Mesendoderm (in vitro differentiated cells): ENCODE results near the gene RBMS3.

Source experiments
- DNase-seq: peaks from one replicate; pipeline ENCODE4 v3.0.0; 2013
- H2AK5ac ChIP-seq: 2 replicates; pipeline ENCODE4 v1.6.1; 2013; ENCODE audit warnings: low read length, inconsistent platforms
- H2BK120ac ChIP-seq: 2 replicates; pipeline ENCODE4 v1.6.1; 2013; ENCODE audit warnings: low read depth, mild to moderate bottlenecking, low read length, moderate library complexity, mixed read lengths
- H2BK15ac ChIP-seq: replicated peaks from 2 replicates; pipeline ENCODE4 v1.6.1; 2013; ENCODE audit warnings: low read depth, mild to moderate bottlenecking, moderate library complexity
- H2BK5ac ChIP-seq: 2 replicates; pipeline ENCODE4 v1.6.1; 2013; ENCODE audit warnings: low read length, inconsistent platforms
- H3K18ac ChIP-seq: 2 replicates; pipeline ENCODE4 v1.6.1; 2013; ENCODE audit warnings: mild to moderate bottlenecking, low read length, mixed read lengths
- H3K23ac ChIP-seq: one replicate; pipeline ENCODE4 v1.6.1; 2013; ENCODE audit warnings: low read length
- H3K27ac ChIP-seq: 2 replicates; pipeline ENCODE4 v1.5.1; 2013; ENCODE audit warnings: low read depth, mild to moderate bottlenecking, inconsistent platforms, low read length, moderate library complexity
- H3K27me3 ChIP-seq: 2 replicates; pipeline ENCODE4 v1.6.1; 2013; ENCODE audit warnings: low read length, control low read depth, mild to moderate bottlenecking, inconsistent platforms; ENCODE audit not compliant: insufficient read depth, poor library complexity
- H3K36me3 ChIP-seq: 2 replicates; pipeline ENCODE4 v1.6.1; 2013; ENCODE audit warnings: low read length, inconsistent platforms; ENCODE audit not compliant: control insufficient read depth, insufficient read depth
- H3K4ac ChIP-seq: one replicate; pipeline ENCODE4 v1.6.1; 2013; ENCODE audit warnings: low read depth, mild to moderate bottlenecking, low read length, moderate library complexity
- H3K4me1 ChIP-seq: 2 replicates; pipeline ENCODE4 v1.6.1; 2013; ENCODE audit warnings: low read depth, low read length, inconsistent platforms; ENCODE audit not compliant: control insufficient read depth
- H3K4me2 ChIP-seq: 2 replicates; pipeline ENCODE4 v1.6.1; 2013; ENCODE audit warnings: low read length
- H3K4me3 ChIP-seq: 2 replicates; pipeline ENCODE4 v1.5.1; 2013; ENCODE audit warnings: mild to moderate bottlenecking, low read length
- H3K56ac ChIP-seq: one replicate; pipeline ENCODE4 v1.6.1; 2013; ENCODE audit warnings: low read length
- H3K79me1 ChIP-seq: 2 replicates; pipeline ENCODE4 v1.6.1; 2013; ENCODE audit warnings: low read length, inconsistent platforms
- H3K79me2 ChIP-seq: 2 replicates; pipeline ENCODE4 v1.6.1; 2013; ENCODE audit warnings: mild to moderate bottlenecking, low read length; ENCODE audit not compliant: control insufficient read depth, insufficient read depth
- H3K9ac ChIP-seq: 2 replicates; pipeline ENCODE4 v1.6.1; 2013; ENCODE audit warnings: low read length, inconsistent platforms
- H4K5ac ChIP-seq: one replicate; pipeline ENCODE4 v1.6.1; 2013; ENCODE audit warnings: low read length
- H4K8ac ChIP-seq: one replicate; pipeline ENCODE4 v1.6.1; 2013; ENCODE audit warnings: low read depth, mild to moderate bottlenecking, control low read depth, low read length, moderate library complexity
- WGBS: extraction: QIAGEN DNeasy Blood & Tissue Kit; methylation state at CpG from one replicate; pipeline ENCODE4 v1.1.7; 2013; ENCODE audit warnings: low lambda C conversion rate, missing lambda C conversion rate; ENCODE audit not compliant: insufficient coverage; ENCODE audit errors: extremely low coverage; 5-methylcytosine and 5-hydroxymethylcytosine counted together

Gene RBMS3

GRCh38 chr3:29267226-29267625 is 13.6 kb upstream of the RBMS3 start:
- H3K23ac ChIP-seq: no peak overlapping the region
- H3K4me3 ChIP-seq: no peak overlapping the region
- H3K27ac ChIP-seq: no peak overlapping the region
- H3K4ac ChIP-seq: no peak overlapping the region
- DNase-seq: no peak
- H4K5ac ChIP-seq: no peak overlapping the region
- H3K79me1 ChIP-seq: no peaks in the 10 kb centered on the region
- H3K9ac ChIP-seq: no peak overlapping the region
- no peaks in the 10 kb centered on the region for H3K36me3 ChIP-seq
- H3K4me1 ChIP-seq: no peaks in the 10 kb centered on the region
- H3K56ac ChIP-seq: no peak overlapping the region
- no CpG with 5 or more reads among the region's 4 CpGs for WGBS
- no peaks in the 10 kb centered on the region for H3K79me2 ChIP-seq
- no peak overlapping the region for H2BK120ac ChIP-seq
- H4K8ac ChIP-seq: no peak overlapping the region
- no peaks in the 10 kb centered on the region for H3K27me3 ChIP-seq
- no peak overlapping the region for H2BK15ac ChIP-seq
- H2AK5ac ChIP-seq: no peak overlapping the region
- H3K18ac ChIP-seq: no peak overlapping the region
- H2BK5ac ChIP-seq: no peak overlapping the region
- no peak overlapping the region for H3K4me2 ChIP-seq

GRCh38 chr3:29268651-29269050 is 12.2 kb upstream of the RBMS3 start:
- Histone ChIP-seq H3K9ac (no peak overlapping the region), H3K27me3 (no peaks in the 10 kb centered on the region), H3K79me1 (no peaks in the 10 kb centered on the region), H2BK15ac (no peak overlapping the region), H2AK5ac (no peak overlapping the region), H2BK5ac (no peak overlapping the region), H3K23ac (no peak overlapping the region), H3K4ac (no peak overlapping the region), H4K8ac (no peak overlapping the region), H2BK120ac (no peak overlapping the region), H3K56ac (no peak overlapping the region), H3K36me3 (no peaks in the 10 kb centered on the region), H3K79me2 (no peaks in the 10 kb centered on the region), H3K4me3 (no peak overlapping the region), H3K27ac (no peak overlapping the region), H3K18ac (no peak overlapping the region), H3K4me1 (no peaks in the 10 kb centered on the region), H3K4me2 (no peak overlapping the region), H4K5ac (no peak overlapping the region)
- no peak for DNase-seq
- no CpG with 5 or more reads among the region's 2 CpGs for WGBS

GRCh38 chr3:29270752-29271151 is 10.1 kb upstream of the RBMS3 start:
- no peaks in the 10 kb centered on the region for H3K4me1 ChIP-seq

GRCh38 chr3:29271475-29271874 is 9.4 kb upstream of the RBMS3 start:
- no peaks in the 10 kb centered on the region for H3K79me1 ChIP-seq
- H3K4me3 ChIP-seq: no peak overlapping the region
- no peak overlapping the region for H3K9ac ChIP-seq
- H2AK5ac ChIP-seq: no peak overlapping the region
- no peaks in the 10 kb centered on the region for H3K79me2 ChIP-seq
- H3K56ac ChIP-seq: no peak overlapping the region
- H3K27ac ChIP-seq: no peak overlapping the region
- no peak overlapping the region for H4K5ac ChIP-seq
- no peak overlapping the region for H3K18ac ChIP-seq
- no peak overlapping the region for H2BK15ac ChIP-seq
- no peaks in the 10 kb centered on the region for H3K36me3 ChIP-seq
- no peak overlapping the region for H3K23ac ChIP-seq
- no peak overlapping the region for H3K4me2 ChIP-seq
- no peaks in the 10 kb centered on the region for H3K27me3 ChIP-seq
- H2BK120ac ChIP-seq: no peak overlapping the region
- H4K8ac ChIP-seq: no peak overlapping the region
- no peaks in the 10 kb centered on the region for H3K4me1 ChIP-seq
- H2BK5ac ChIP-seq: no peak overlapping the region
- DNase-seq: no peak
- no peak overlapping the region for H3K4ac ChIP-seq
- WGBS: no CpG with 5 or more reads among the region's 3 CpGs

More at GRCh38 chr3:29270752-29271151, 10.1 kb upstream of the RBMS3 start:
- Histone ChIP-seq H3K18ac (no peak overlapping the region), H3K27ac (no peak overlapping the region), H2BK15ac (no peak overlapping the region), H3K36me3 (no peaks in the 10 kb centered on the region), H3K79me2 (no peaks in the 10 kb centered on the region), H3K4ac (no peak overlapping the region), H2AK5ac (no peak overlapping the region), H4K8ac (no peak overlapping the region), H3K9ac (no peak overlapping the region), H2BK5ac (no peak overlapping the region), H3K27me3 (no peaks in the 10 kb centered on the region), H3K4me2 (no peak overlapping the region), H3K23ac (no peak overlapping the region), H3K79me1 (no peaks in the 10 kb centered on the region), H3K56ac (no peak overlapping the region), H4K5ac (no peak overlapping the region), H2BK120ac (no peak overlapping the region), H3K4me3 (no peak overlapping the region)
- no CpG with 5 or more reads among the region's 1 CpG for WGBS
- no peak for DNase-seq

GRCh38 chr3:29274667-29275066 is 6.2 kb upstream of the RBMS3 start:
- H3K4me1 ChIP-seq: peaks cover under 1% of the 10 kb centered on the region
- no peak overlapping the region for H3K18ac ChIP-seq
- no peaks in the 10 kb centered on the region for H3K36me3 ChIP-seq
- H3K56ac ChIP-seq: no peak overlapping the region
- WGBS: no CpG with 5 or more reads among the region's 3 CpGs
- no peaks in the 10 kb centered on the region for H3K79me1 ChIP-seq
- no peak overlapping the region for H2BK120ac ChIP-seq
- no peak overlapping the region for H3K4me3 ChIP-seq
- H2BK5ac ChIP-seq: no peak overlapping the region
- H3K27me3 ChIP-seq: no peaks in the 10 kb centered on the region
- no peak overlapping the region for H2BK15ac ChIP-seq
- no peak overlapping the region for H4K8ac ChIP-seq
- H3K27ac ChIP-seq: no peak overlapping the region
- H3K4ac ChIP-seq: no peak overlapping the region
- no peak overlapping the region for H4K5ac ChIP-seq
- no peak overlapping the region for H3K23ac ChIP-seq
- no peak overlapping the region for H2AK5ac ChIP-seq
- no peaks in the 10 kb centered on the region for H3K79me2 ChIP-seq
- H3K4me2 ChIP-seq: no peak overlapping the region
- no peak for DNase-seq
- no peak overlapping the region for H3K9ac ChIP-seq

- H3K27me3 ChIP-seq: no peaks in the 10 kb centered on the region
- no peak overlapping the region for H2AK5ac ChIP-seq
- no peaks in the 10 kb centered on the region for H3K36me3 ChIP-seq
- no peaks in the 10 kb centered on the region for H3K79me2 ChIP-seq
- no peak overlapping the region for H4K5ac ChIP-seq
- H3K4me3 ChIP-seq: no peak overlapping the region
- H3K27ac ChIP-seq: no peak overlapping the region
- H3K4ac ChIP-seq: no peak overlapping the region
- H3K4me1 ChIP-seq: peaks cover 2% of the 10 kb centered on the region
- no CpG with 5 or more reads among the region's 3 CpGs for WGBS
- H3K9ac ChIP-seq: no peak overlapping the region
- no peak overlapping the region for H4K8ac ChIP-seq
- no peaks in the 10 kb centered on the region for H3K79me1 ChIP-seq
- no peak overlapping the region for H3K18ac ChIP-seq
- H2BK5ac ChIP-seq: no peak overlapping the region
- no peak overlapping the region for H3K23ac ChIP-seq
- no peak for DNase-seq
- no peak overlapping the region for H2BK15ac ChIP-seq
- H2BK120ac ChIP-seq: no peak overlapping the region
- H3K56ac ChIP-seq: no peak overlapping the region
- no peak overlapping the region for H3K4me2 ChIP-seq
Observed at GRCh38 chr3:29275309-29275708, 5.6 kb upstream of the RBMS3 start.
